ENCODE results near the gene GDPD4.

The GDPD4 gene

GRCh38 chr11:77278595-77279506 is 22.6 kb downstream of the GDPD4 start:
- no peak overlapping the region for H3K27ac ChIP-seq
- TF ChIP-seq CTCF (conservative IDR thresholded peaks at IDR 0.05): no peak

GRCh38 chr11:77276271-77276670 is 25.2 kb downstream of the GDPD4 start:
- no peak overlapping the region for H3K27ac ChIP-seq
- TF ChIP-seq ZFX (IDR thresholded peaks at IDR 0.05) (no peak), CTCF (conservative IDR thresholded peaks at IDR 0.05) (no peak)

GRCh38 chr11:77270921-77271320 is 30.6 kb downstream of the GDPD4 start:
- TF ChIP-seq ZFX (IDR thresholded peaks at IDR 0.05) (no peak), CTCF (conservative IDR thresholded peaks at IDR 0.05) (no peak)
- H3K27ac ChIP-seq: no peak overlapping the region

GRCh38 chr11:77269484-77270123 is 31.9 kb downstream of the GDPD4 start:
- no peak overlapping the region for H3K27ac ChIP-seq
- TF ChIP-seq ZFX (IDR thresholded peaks at IDR 0.05) (no peak), CTCF (conservative IDR thresholded peaks at IDR 0.05) (no peak)

GRCh38 chr11:77267962-77268361 is 33.5 kb downstream of the GDPD4 start:
- TF ChIP-seq CTCF (conservative IDR thresholded peaks at IDR 0.05) (no peak), ZFX (IDR thresholded peaks at IDR 0.05) (no peak)
- H3K27ac ChIP-seq: no peak overlapping the region

- TF ChIP-seq ZFX (IDR thresholded peaks at IDR 0.05) (no peak), CTCF (conservative IDR thresholded peaks at IDR 0.05) (no peak)
- H3K27ac ChIP-seq: no peak overlapping the region
Observed at GRCh38 chr11:77266766-77267165, 34.7 kb downstream of the GDPD4 start.

- no peak for TF ChIP-seq ZFX (IDR thresholded peaks at IDR 0.05)
- no peak for TF ChIP-seq CTCF (conservative IDR thresholded peaks at IDR 0.05)
- H3K27ac ChIP-seq: no peak overlapping the region
Observed at GRCh38 chr11:77262803-77263202, 38.7 kb downstream of the GDPD4 start.
